Thyroid gland (tissue), 4 donors: Measurements from ENCODE around the gene NTRK2.

ENCODE experiments used
- POLR2A ChIP-seq, 2 donors: fragments of 450-650 bp; IDR thresholded peaks; one replicate each; pipeline ENCODE4 v1.6.1; 2017; ENCODE audit warnings: antibody characterized with exemption in 2 of 2, mild to moderate bottlenecking in 2 of 2, moderate library complexity in 1 of 2
- TF ChIP-seq, protein P1 (sequence below), 6 experiments: fragments of 200-600 bp in 3 of 6; fragments of 450-650 bp in 3 of 6; sonication (generic) in 3 of 6; IDR thresholded peaks; one replicate each; pipeline ENCODE4 v1.5.1; 2016 to 2019; ENCODE audit warnings: antibody characterized with exemption in 6 of 6, mild to moderate bottlenecking in 2 of 6, inconsistent platforms in 1 of 6, moderate library complexity in 1 of 6

DNA sequence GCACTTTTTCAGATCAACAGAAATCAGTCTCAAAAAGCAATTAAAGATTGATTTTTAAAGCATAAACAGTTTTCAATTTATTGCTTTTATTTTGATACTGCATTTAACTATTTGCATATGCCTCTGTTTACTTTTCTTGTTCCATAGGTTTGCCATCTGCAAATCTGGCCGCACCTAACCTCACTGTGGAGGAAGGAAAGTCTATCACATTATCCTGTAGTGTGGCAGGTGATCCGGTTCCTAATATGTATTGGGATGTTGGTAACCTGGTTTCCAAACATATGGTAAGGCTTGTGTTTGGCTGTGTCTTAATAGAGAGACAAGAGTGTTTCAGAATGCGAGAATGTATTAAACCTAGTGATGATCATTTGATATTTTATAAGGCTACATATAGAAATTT lies 53.9 kb downstream of the NTRK2 start:
- no peak for TF ChIP-seq POLR2A (IDR thresholded peaks at IDR 0.05)
- TF ChIP-seq, protein P1, sequence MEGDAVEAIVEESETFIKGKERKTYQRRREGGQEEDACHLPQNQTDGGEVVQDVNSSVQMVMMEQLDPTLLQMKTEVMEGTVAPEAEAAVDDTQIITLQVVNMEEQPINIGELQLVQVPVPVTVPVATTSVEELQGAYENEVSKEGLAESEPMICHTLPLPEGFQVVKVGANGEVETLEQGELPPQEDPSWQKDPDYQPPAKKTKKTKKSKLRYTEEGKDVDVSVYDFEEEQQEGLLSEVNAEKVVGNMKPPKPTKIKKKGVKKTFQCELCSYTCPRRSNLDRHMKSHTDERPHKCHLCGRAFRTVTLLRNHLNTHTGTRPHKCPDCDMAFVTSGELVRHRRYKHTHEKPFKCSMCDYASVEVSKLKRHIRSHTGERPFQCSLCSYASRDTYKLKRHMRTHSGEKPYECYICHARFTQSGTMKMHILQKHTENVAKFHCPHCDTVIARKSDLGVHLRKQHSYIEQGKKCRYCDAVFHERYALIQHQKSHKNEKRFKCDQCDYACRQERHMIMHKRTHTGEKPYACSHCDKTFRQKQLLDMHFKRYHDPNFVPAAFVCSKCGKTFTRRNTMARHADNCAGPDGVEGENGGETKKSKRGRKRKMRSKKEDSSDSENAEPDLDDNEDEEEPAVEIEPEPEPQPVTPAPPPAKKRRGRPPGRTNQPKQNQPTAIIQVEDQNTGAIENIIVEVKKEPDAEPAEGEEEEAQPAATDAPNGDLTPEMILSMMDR (IDR thresholded peaks at IDR 0.05): no peak
